Measurements from ENCODE around the gene QRICH2. TPM values are rescaled to one million over a fixed set of nuclear protein-coding genes. Genes with fewer than 3 reads are reported as not detected.
A peak's percentile ranks its signal among the peaks of the same experiment; 100 is the strongest.

The QRICH2 gene
- total and polyA plus RNA-seq, 9 of the 15 experiments (the other 6 are each of a cell fraction or from before 2014, with no cell fraction given): 0.03 to 1.6 (median 0.81) TPM

GRCh38 chr17:76268015-76268749, 39.9 kb downstream of the QRICH2 start (continued):
- TF ChIP-seq IRF9 (tag; IDR thresholded peaks at IDR 0.05) (no peak), FOXK1 (CRISPR knock-in tag; IDR thresholded peaks at IDR 0.05; ENCODE audit: borderline replicate concordance) (no peak), MIER1 (IDR thresholded peaks at IDR 0.05; ENCODE audit: low read depth) (0 out of 2 replicates have a peak, but pooled peaks have one; percentile 21), TBP (optimal IDR thresholded peaks at IDR 0.05; ENCODE audit: low read depth, low read length) (no peak), CEBPG (CRISPR knock-in tag; IDR thresholded peaks at IDR 0.05) (peak; percentile 94), CEBPG (tag; conservative IDR thresholded peaks at IDR 0.05 in 1 of 2, IDR thresholded peaks at IDR 0.05 in 1 of 2) (peak; percentile 89 to 92), HMGXB4 (CRISPR knock-in tag; IDR thresholded peaks at IDR 0.05) (no peak), NFRKB (IDR thresholded peaks at IDR 0.05; ENCODE audit: low read depth) (peak; percentile 85; the same call in 1 of the 2 replicates), ESRRA (IDR thresholded peaks at IDR 0.05; ENCODE audit: borderline replicate concordance, low read depth) (no peak), SMARCA5 (IDR thresholded peaks at IDR 0.05) (0 out of 2 replicates have a peak, but pooled peaks have one; percentile 15), ZNF324 (CRISPR knock-in tag; IDR thresholded peaks at IDR 0.05) (no peak), ZNF121 (CRISPR knock-in tag; conservative IDR thresholded peaks at IDR 0.05) (no peak), ARID1B (IDR thresholded peaks at IDR 0.05) (no peak; the same call in 1 of the 2 replicates), E2F3 (CRISPR knock-in tag; IDR thresholded peaks at IDR 0.05) (no peak), ZNF57 (CRISPR knock-in tag; IDR thresholded peaks at IDR 0.05) (no peak; the same call in 1 of the 2 replicates), TGIF2 (CRISPR knock-in tag; IDR thresholded peaks at IDR 0.05) (no peak), KLF13 (tag; IDR thresholded peaks at IDR 0.05; ENCODE audit: borderline replicate concordance, low read depth) (no peak), ZNF134 (CRISPR knock-in tag; conservative IDR thresholded peaks at IDR 0.05) (no peak), ZNF280B (CRISPR knock-in tag; IDR thresholded peaks at IDR 0.05) (no peak), SRF (CRISPR knock-in tag; IDR thresholded peaks at IDR 0.05) (no peak), ZNF561 (CRISPR knock-in tag; conservative IDR thresholded peaks at IDR 0.05) (no peak), VEZF1 (CRISPR knock-in tag; IDR thresholded peaks at IDR 0.05) (peak; percentile 89), HDGF (IDR thresholded peaks at IDR 0.05) (no peak)

Data from K562 (cell line).